ENCODE data around the gene AIFM2. TPM values are rescaled to one million over a fixed set of nuclear protein-coding genes. Genes with fewer than 3 reads are reported as not detected.

AIFM2 gene
- total RNA-seq, 1 experiment from 2014 or later: 16.6 TPM

GRCh38 chr10:70090951-70091350 is 41.7 kb downstream of the AIFM2 start:
- Histone ChIP-seq H3K36me3 (ENCODE audit: control insufficient read depth, insufficient read depth, low read length) (no peaks in the 10 kb centered on the region), H3K4me3 (ENCODE audit: low read depth in 2 of 2, low read length in 2 of 2) (no peak overlapping the region), H3K27me3 (ENCODE audit: control insufficient read depth, insufficient read depth, low read length) (peaks cover 4% of the 10 kb centered on the region; the same call in 1 of the 2 replicates), H3K9me3 (ENCODE audit: control insufficient read depth, insufficient read depth, low read depth, low read length) (no peaks in the 10 kb centered on the region), H3K27ac (ENCODE audit: low read length) (no peak overlapping the region), H3K4me1 (ENCODE audit: control insufficient read depth, insufficient read depth, low read length) (no peaks in the 10 kb centered on the region)
- in situ Hi-C loops (cut with HindIII; ENCODE audit: low pct_unique_long_range_greater_than_20kb, low sequenced_read_pairs) (no loop called here), intact Hi-C loops (cut with micrococcal nuclease; ENCODE audit: unreplicated experiment) (no loop called here)
- ChIA-PET CTCF (interaction anchor here (0.6 kb wide), 1 partner anchor 131 kb away, joined by 6 read pairs; no protein-coding TSS in a partner anchor), POLR2A (no interaction called here)
- DNase-seq (ENCODE audit: low read depth, low spot score): no peak
- BruUV-seq (replicated peaks): no TSS peak
- no peak for ATAC-seq
- TF ChIP-seq POLR2AphosphoS5 (IDR thresholded peaks at IDR 0.05; ENCODE audit: low read depth, low read length) (no peak), REST (IDR thresholded peaks at IDR 0.05; ENCODE audit: insufficient read depth in 1 of 2, low read depth in 2 of 2, low read length in 1 of 2) (no peak), CTCF (IDR thresholded peaks at IDR 0.05) (no peak), SIN3A (IDR thresholded peaks at IDR 0.05; ENCODE audit: borderline replicate concordance, insufficient read depth, low read depth, low read length) (no peak), TCF7L2 (IDR thresholded peaks at IDR 0.05; ENCODE audit: low read depth, low read length) (no peak)

- H3K4me3 ChIP-seq (ENCODE audit: low read depth in 2 of 2, low read length in 2 of 2): no peak overlapping the region
- ATAC-seq (no peak), DNase-seq (ENCODE audit: low read depth, low spot score) (no peak)
- H3K9me3 ChIP-seq (ENCODE audit: control insufficient read depth, insufficient read depth, low read depth, low read length): no peaks in the 10 kb centered on the region
- ChIA-PET CTCF (no interaction called here), POLR2A (no interaction called here)
- no peaks in the 10 kb centered on the region for H3K36me3 ChIP-seq (ENCODE audit: control insufficient read depth, insufficient read depth, low read length)
- in situ Hi-C loops (cut with HindIII; ENCODE audit: low pct_unique_long_range_greater_than_20kb, low sequenced_read_pairs): no loop called here
- H3K27ac ChIP-seq (ENCODE audit: low read length): no peak overlapping the region
- H3K27me3 ChIP-seq (ENCODE audit: control insufficient read depth, insufficient read depth, low read length): peaks cover 3% of the 10 kb centered on the region; the same call in 1 of the 2 replicates
- no peak for TF ChIP-seq TCF7L2 (IDR thresholded peaks at IDR 0.05; ENCODE audit: low read depth, low read length)
- TF ChIP-seq CTCF (IDR thresholded peaks at IDR 0.05): no peak
- no peak for TF ChIP-seq POLR2AphosphoS5 (IDR thresholded peaks at IDR 0.05; ENCODE audit: low read depth, low read length)
- no peak for TF ChIP-seq SIN3A (IDR thresholded peaks at IDR 0.05; ENCODE audit: borderline replicate concordance, insufficient read depth, low read depth, low read length)
- no peak for TF ChIP-seq REST (IDR thresholded peaks at IDR 0.05; ENCODE audit: insufficient read depth in 1 of 2, low read depth in 2 of 2, low read length in 1 of 2)
- H3K4me1 ChIP-seq (ENCODE audit: control insufficient read depth, insufficient read depth, low read length): no peaks in the 10 kb centered on the region
- no TSS peak for BruUV-seq (replicated peaks)
- intact Hi-C loops (cut with micrococcal nuclease; ENCODE audit: unreplicated experiment): no loop called here
Observed at GRCh38 chr10:70090013-70090412, 42.6 kb downstream of the AIFM2 start.

Data from Panc1 (cell line).